Osteocyte (in vitro differentiated cells): Measurements from ENCODE around the gene RTL10. TPM values are rescaled to one million over a fixed set of nuclear protein-coding genes. Genes with fewer than 3 reads are reported as not detected.
"Not testable (repeated sequence)": the region's sequence is repeated elsewhere in the genome, so short reads cannot be mapped to it uniquely, and the experiment has no call there.

Experiments used
- DNase-seq: peaks from one replicate; pipeline ENCODE4 v3.0.0; 2021; ENCODE audit warnings: mixed read lengths; ENCODE audit not compliant: unreplicated experiment; ENCODE audit errors: extremely low spot score
- H3K27ac Mint-ChIP-seq: one replicate; pipeline ENCODE4 v1.8.0; 2021; ENCODE audit warnings: mild to moderate bottlenecking, mixed read lengths; ENCODE audit not compliant: unreplicated experiment
- H3K27me3 Mint-ChIP-seq: one replicate; pipeline ENCODE4 v1.8.0; 2021; ENCODE audit warnings: mixed read lengths; ENCODE audit not compliant: unreplicated experiment
- H3K36me3 Mint-ChIP-seq: one replicate; pipeline ENCODE4 v1.8.0; 2021; ENCODE audit warnings: mixed read lengths; ENCODE audit not compliant: unreplicated experiment
- H3K4me1 Mint-ChIP-seq: one replicate; pipeline ENCODE4 v1.8.0; 2021; ENCODE audit warnings: mixed read lengths; ENCODE audit not compliant: unreplicated experiment
- H3K4me3 Mint-ChIP-seq: one replicate; pipeline ENCODE4 v1.8.0; 2021; ENCODE audit warnings: mild to moderate bottlenecking, moderate library complexity, mixed read lengths; ENCODE audit not compliant: unreplicated experiment
- H3K9me3 Mint-ChIP-seq: one replicate; pipeline ENCODE4 v1.8.0; 2021; ENCODE audit warnings: mixed read lengths; ENCODE audit not compliant: unreplicated experiment
- CTCF ChIP-seq: fragments of 200-600 bp; sonication (generic); IDR thresholded peaks from 2 replicates; pipeline ENCODE4 v1.5.0; 2021; ENCODE audit warnings: antibody characterized with exemption, mild to moderate bottlenecking, moderate library complexity
- total RNA-seq: library from RNA; stranded (reverse); gene quantifications from 2 replicates; pipeline ENCODE4 v1.2.1, GENCODE V29; 2021

RTL10 gene
- total RNA-seq, 1 donor from 2014 or later = 30.4 TPM

GRCh38 chr22:19836512-19836911, 18.2 kb downstream of the RTL10 start:
- no peaks in the 10 kb centered on the region for H3K27me3 Mint-ChIP-seq

GRCh38 chr22:19834599-19834998, 20.1 kb downstream of the RTL10 start:
- DNase-seq = no peak
- no peaks in the 10 kb centered on the region for H3K9me3 Mint-ChIP-seq
- no peaks in the 10 kb centered on the region for H3K27me3 Mint-ChIP-seq
- no peak overlapping the region for H3K4me3 Mint-ChIP-seq
- TF ChIP-seq CTCF = no peak
- no peaks in the 10 kb centered on the region for H3K36me3 Mint-ChIP-seq
- peaks cover 11% of the 10 kb centered on the region for H3K4me1 Mint-ChIP-seq
- no peak overlapping the region for H3K27ac Mint-ChIP-seq

More at GRCh38 chr22:19836512-19836911, 18.2 kb downstream of the RTL10 start:
- peak overlapping the region; percentile 24 for H3K27ac Mint-ChIP-seq
- no peak for TF ChIP-seq CTCF
- no peaks in the 10 kb centered on the region for H3K9me3 Mint-ChIP-seq
- H3K4me3 Mint-ChIP-seq = no peak overlapping the region
- H3K4me1 Mint-ChIP-seq = peaks cover 13% of the 10 kb centered on the region
- DNase-seq = no peak
- H3K36me3 Mint-ChIP-seq = no peaks in the 10 kb centered on the region

GRCh38 chr22:19833327-19833726, 21.3 kb downstream of the RTL10 start:
- not testable (repeated sequence) for H3K27ac Mint-ChIP-seq, H3K27me3 Mint-ChIP-seq, H3K36me3 Mint-ChIP-seq, H3K4me3 Mint-ChIP-seq, DNase-seq, H3K9me3 Mint-ChIP-seq
- peaks cover 11% of the 10 kb centered on the region for H3K4me1 Mint-ChIP-seq

GRCh38 chr22:19832476-19833108, 22.1 kb downstream of the RTL10 start:
- H3K36me3 Mint-ChIP-seq = no peaks in the 10 kb centered on the region
- H3K4me1 Mint-ChIP-seq = peaks cover 16% of the 10 kb centered on the region
- TF ChIP-seq CTCF = no peak
- H3K4me3 Mint-ChIP-seq = no peak overlapping the region
- H3K9me3 Mint-ChIP-seq = no peaks in the 10 kb centered on the region
- no peaks in the 10 kb centered on the region for H3K27me3 Mint-ChIP-seq
- no peak overlapping the region for H3K27ac Mint-ChIP-seq
- DNase-seq = no peak

GRCh38 chr22:19831979-19832378, 22.7 kb downstream of the RTL10 start:
- H3K9me3 Mint-ChIP-seq, H3K36me3 Mint-ChIP-seq, H3K27me3 Mint-ChIP-seq, DNase-seq, H3K27ac Mint-ChIP-seq, H3K4me3 Mint-ChIP-seq: not testable (repeated sequence)
- peaks cover 22% of the 10 kb centered on the region for H3K4me1 Mint-ChIP-seq

- no peaks in the 10 kb centered on the region for H3K27me3 Mint-ChIP-seq
- no peak overlapping the region for H3K27ac Mint-ChIP-seq
- H3K4me1 Mint-ChIP-seq = peaks cover 15% of the 10 kb centered on the region
- DNase-seq = no peak
- H3K4me3 Mint-ChIP-seq = no peak overlapping the region
- peaks cover 2% of the 10 kb centered on the region for H3K36me3 Mint-ChIP-seq
- no peaks in the 10 kb centered on the region for H3K9me3 Mint-ChIP-seq
- TF ChIP-seq CTCF = no peak
These were observed 23.7 kb downstream of the RTL10 start for GRCh38 chr22:19831016-19831415.
